A673 (cell line): ENCODE data around the gene TEX26.

ENCODE experiments used
- EZH2 ChIP-seq: fragments of 200-600 bp; sonication (generic); IDR thresholded peaks from 2 replicates; pipeline ENCODE4 v1.6.1; 2017; ENCODE audit warnings: borderline replicate concordance, low read depth, mild to moderate bottlenecking, mixed read lengths, antibody characterized with exemption, low read length; ENCODE audit not compliant: poor library complexity, severe bottlenecking
- TF ChIP-seq, protein P1 (sequence below): fragments of 300-800, 200-600 bp; sonication (generic); conservative IDR thresholded peaks from 2 replicates; pipeline ENCODE4 v1.5.1; 2017; ENCODE audit warnings: low read depth, mild to moderate bottlenecking, antibody characterized with exemption, low read length, moderate library complexity, mixed read lengths

GRCh38 chr13:30910676-30911075 lies 21.8 kb upstream of the TEX26 start:
- TF ChIP-seq, protein P1, sequence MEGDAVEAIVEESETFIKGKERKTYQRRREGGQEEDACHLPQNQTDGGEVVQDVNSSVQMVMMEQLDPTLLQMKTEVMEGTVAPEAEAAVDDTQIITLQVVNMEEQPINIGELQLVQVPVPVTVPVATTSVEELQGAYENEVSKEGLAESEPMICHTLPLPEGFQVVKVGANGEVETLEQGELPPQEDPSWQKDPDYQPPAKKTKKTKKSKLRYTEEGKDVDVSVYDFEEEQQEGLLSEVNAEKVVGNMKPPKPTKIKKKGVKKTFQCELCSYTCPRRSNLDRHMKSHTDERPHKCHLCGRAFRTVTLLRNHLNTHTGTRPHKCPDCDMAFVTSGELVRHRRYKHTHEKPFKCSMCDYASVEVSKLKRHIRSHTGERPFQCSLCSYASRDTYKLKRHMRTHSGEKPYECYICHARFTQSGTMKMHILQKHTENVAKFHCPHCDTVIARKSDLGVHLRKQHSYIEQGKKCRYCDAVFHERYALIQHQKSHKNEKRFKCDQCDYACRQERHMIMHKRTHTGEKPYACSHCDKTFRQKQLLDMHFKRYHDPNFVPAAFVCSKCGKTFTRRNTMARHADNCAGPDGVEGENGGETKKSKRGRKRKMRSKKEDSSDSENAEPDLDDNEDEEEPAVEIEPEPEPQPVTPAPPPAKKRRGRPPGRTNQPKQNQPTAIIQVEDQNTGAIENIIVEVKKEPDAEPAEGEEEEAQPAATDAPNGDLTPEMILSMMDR, result no peak
- no peak for TF ChIP-seq EZH2
